Measurements from ENCODE around the gene FAM193A. TPM values are rescaled to one million over a fixed set of nuclear protein-coding genes. Genes with fewer than 3 reads are reported as not detected.
A peak's percentile ranks its signal among the peaks of the same experiment; 100 is the strongest.

FAM193A gene
- total RNA-seq, 6 donors from 2014 or later, result 23.7 to 87.0 (median 27.1) TPM

- ATAC-seq (ENCODE audit: low FRiP score in 2 of 2) (no peak), DNase-seq (no peak)
- TF ChIP-seq CTCF (IDR thresholded peaks at IDR 0.05), result no peak
- TF ChIP-seq POLR2AphosphoS5 (IDR thresholded peaks at IDR 0.05), result peak in 1 of 2 donors; percentile 32
- TF ChIP-seq POLR2A (IDR thresholded peaks at IDR 0.05), result no peak
- H3K36me3 ChIP-seq, result peaks cover 19 to 63% (median 42%) of the 10 kb centered on the region in 4 donors
- no peak overlapping the region for H3K4me3 ChIP-seq
- H3K4me1 ChIP-seq, result peaks cover 8 to 30% (median 15%) of the 10 kb centered on the region in 4 donors
- no peaks in the 10 kb centered on the region for H3K27me3 ChIP-seq
- H3K27ac ChIP-seq, result peak overlapping the region in 2 of 4 donors; percentile 7 to 48
- 81 to 86% methylated on average over 4 of the region's 4 CpGs for WGBS, 2 donors
- H3K9me3 ChIP-seq, result no peaks in the 10 kb centered on the region
These were observed 126.2 kb downstream of the FAM193A start for GRCh38 chr4:2662598-2662997.

- Histone ChIP-seq H3K9me3 (no peaks in the 10 kb centered on the region), H3K4me3 (no peak overlapping the region), H3K36me3 (peaks cover 14 to 56% (median 36%) of the 10 kb centered on the region in 4 donors), H3K27ac (peak overlapping the region in 1 of 4 donors; percentile 7), H3K27me3 (no peaks in the 10 kb centered on the region), H3K4me1 (peaks cover 12 to 35% (median 19%) of the 10 kb centered on the region in 4 donors)
- DNase-seq (no peak), ATAC-seq (ENCODE audit: low FRiP score in 2 of 2) (no peak)
- WGBS, 2 donors, result 65 to 78% methylated on average over 2 of the region's 2 CpGs
- TF ChIP-seq EP300 (IDR thresholded peaks at IDR 0.05), result no peak
- no peak for TF ChIP-seq POLR2A (IDR thresholded peaks at IDR 0.05)
- TF ChIP-seq CTCF (IDR thresholded peaks at IDR 0.05), result no peak
- no peak for TF ChIP-seq POLR2AphosphoS5 (IDR thresholded peaks at IDR 0.05)
These were observed 126.8 kb downstream of the FAM193A start for GRCh38 chr4:2663275-2663674.

GRCh38 chr4:2666722-2667247, 130.3 kb downstream of the FAM193A start:
- no peak for ATAC-seq (ENCODE audit: low FRiP score in 2 of 2)
- Histone ChIP-seq H3K4me1 (peaks cover 4 to 19% (median 11%) of the 10 kb centered on the region in 4 donors), H3K27ac (no peak overlapping the region), H3K4me3 (no peak overlapping the region), H3K27me3 (no peaks in the 10 kb centered on the region), H3K36me3 (peaks cover 0 to 58% (median 19%) of the 10 kb centered on the region in 4 donors), H3K9me3 (no peaks in the 10 kb centered on the region)
- TF ChIP-seq EP300 (IDR thresholded peaks at IDR 0.05) (no peak), POLR2A (IDR thresholded peaks at IDR 0.05) (no peak), CTCF (IDR thresholded peaks at IDR 0.05) (no peak), POLR2AphosphoS5 (IDR thresholded peaks at IDR 0.05) (no peak)
- no peak for DNase-seq
- WGBS, 2 donors, result 78 to 93% methylated on average over 2 of the region's 2 CpGs

GRCh38 chr4:2667428-2667827, 131.0 kb downstream of the FAM193A start:
- Histone ChIP-seq H3K9me3 (no peaks in the 10 kb centered on the region), H3K4me1 (peaks cover 4 to 19% (median 13%) of the 10 kb centered on the region in 4 donors), H3K36me3 (peaks cover 0 to 61% (median 23%) of the 10 kb centered on the region in 4 donors), H3K27ac (no peak overlapping the region), H3K27me3 (no peaks in the 10 kb centered on the region), H3K4me3 (no peak overlapping the region)
- WGBS, 2 donors, result 10 to 14% methylated on average over 2 of the region's 2 CpGs
- ATAC-seq (ENCODE audit: low FRiP score in 2 of 2) (no peak), DNase-seq (no peak)
- TF ChIP-seq POLR2A (IDR thresholded peaks at IDR 0.05) (no peak), CTCF (IDR thresholded peaks at IDR 0.05) (no peak), POLR2AphosphoS5 (IDR thresholded peaks at IDR 0.05) (no peak), EP300 (IDR thresholded peaks at IDR 0.05) (no peak)
